SK-N-SH (cell line): Measurements from ENCODE around the gene DSCAML1. TPM values are rescaled to one million over a fixed set of nuclear protein-coding genes. Genes with fewer than 3 reads are reported as not detected.
A peak's percentile ranks its signal among the peaks of the same experiment; 100 is the strongest.

Experiments used
- CTCF ChIA-PET: fragments of 300-600, 350-600 bp; formaldehyde crosslinking; extraction: SDS; loops from one replicate; lab custom pipeline; 2021; lab: Yijun Ruan, JAX
- POLR2A ChIA-PET: fragments of 350-600 bp; sonication (Branson Sonifier 250); formaldehyde crosslinking; extraction: SDS; loops from one replicate; lab custom pipeline; 2020; ENCODE audit warnings: antibody characterized with exemption, inconsistent platforms; lab: Yijun Ruan, JAX
- DNase-seq: peaks from one replicate; pipeline ENCODE4 v3.0.0; 2012
- H2AFZ ChIP-seq: fragments of 200-600 bp; sonication (generic); 2 replicates; pipeline ENCODE4 v1.8.1; 2016; ENCODE audit warnings: antibody characterized with exemption, mild to moderate bottlenecking, low read depth
- H3F3A ChIP-seq: fragments of 200-600 bp; sonication (generic); replicated peaks from 2 replicates; pipeline ENCODE3; 2016; ENCODE audit warnings: antibody characterized with exemption, mild to moderate bottlenecking; ENCODE audit not compliant: insufficient read depth
- H3K27ac ChIP-seq, 2 experiments: fragments of 200-500 bp in 1 of 2; fragments of 200-600 bp in 1 of 2; sonication (Bioruptor generic) in 1 of 2; sonication (generic), shearing (Covaris generic) in 1 of 2; 2 replicates each; pipeline versions ENCODE4 v1.5.1 to v1.6.1; 2014 to 2016; ENCODE audit warnings: low read depth in 2 of 2, inconsistent platforms in 1 of 2, low read length in 1 of 2, mild to moderate bottlenecking in 1 of 2, mixed read lengths in 1 of 2
- H3K27me3 ChIP-seq: fragments of 200-600 bp; sonication (generic), shearing (Covaris generic); 2 replicates; pipeline ENCODE4 v1.6.1; 2016; ENCODE audit warnings: mixed run types; ENCODE audit not compliant: insufficient read depth
- H3K36me3 ChIP-seq, 2 experiments: fragments of 200-500 bp in 1 of 2; fragments of 200-600 bp in 1 of 2; sonication (Bioruptor generic) in 1 of 2; sonication (generic) in 1 of 2; replicated peaks in 1 of 2; 2 replicates each; pipeline versions ENCODE3 to v1.5.1; 2014 to 2016; ENCODE audit warnings: low read length in 1 of 2, mild to moderate bottlenecking in 1 of 2; ENCODE audit not compliant: insufficient read depth in 2 of 2, control insufficient read depth in 1 of 2
- H3K4me1 ChIP-seq, 2 experiments: fragments of 200-500 bp in 1 of 2; fragments of 200-600 bp in 1 of 2; sonication (Bioruptor generic) in 1 of 2; sonication (generic), shearing (Covaris generic) in 1 of 2; 2 replicates each; pipeline versions ENCODE4 v1.5.1 to v1.6.1; 2014 to 2016; ENCODE audit warnings: low read depth in 1 of 2, low read length in 1 of 2, mixed run types in 1 of 2; ENCODE audit not compliant: insufficient read depth in 2 of 2, control insufficient read depth in 1 of 2
- H3K4me2 ChIP-seq: fragments of 200-600 bp; sonication (generic), shearing (Covaris generic); 2 replicates; pipeline ENCODE4 v1.6.1; 2017; ENCODE audit warnings: mixed run types
- H3K4me3 ChIP-seq, 2 experiments: fragments of 200-500 bp in 1 of 2; fragments of 200-600 bp in 1 of 2; sonication (Bioruptor generic) in 1 of 2; sonication (generic), shearing (Covaris generic) in 1 of 2; 2 replicates each; pipeline versions ENCODE4 v1.5.1 to v1.8.1; 2014 to 2016; ENCODE audit warnings: low read depth in 2 of 2, inconsistent platforms in 1 of 2, low read length in 1 of 2, mild to moderate bottlenecking in 1 of 2, mixed read lengths in 1 of 2, moderate library complexity in 1 of 2
- H3K79me2 ChIP-seq: fragments of 200-600 bp; sonication (generic); 2 replicates; pipeline ENCODE4 v1.8.1; 2017; ENCODE audit warnings: mild to moderate bottlenecking; ENCODE audit not compliant: insufficient read depth
- H3K9ac ChIP-seq: fragments of 200-600 bp; sonication (generic); 2 replicates; pipeline ENCODE4 v1.6.1; 2017; ENCODE audit warnings: mixed run types
- H3K9me2 ChIP-seq: fragments of 200-600 bp; sonication (generic); 2 replicates; pipeline ENCODE4 v1.6.1; 2017; ENCODE audit warnings: mixed run types
- H3K9me3 ChIP-seq: fragments of 200-600 bp; sonication (generic); 2 replicates; pipeline ENCODE4 v1.6.1; 2017; ENCODE audit warnings: mixed run types, mild to moderate bottlenecking, moderate library complexity
- H4K20me1 ChIP-seq: fragments of 200-600 bp; sonication (generic); 2 replicates; pipeline ENCODE4 v1.6.1; 2017; ENCODE audit warnings: mild to moderate bottlenecking, mixed run types; ENCODE audit not compliant: insufficient read depth
- CHD2 ChIP-seq: fragments of 150-350 bp; IDR thresholded peaks from 2 replicates; pipeline ENCODE4 v1.6.1; 2018; ENCODE audit warnings: low read length; ENCODE audit not compliant: partially characterized antibody
- EP300 ChIP-seq, 2 experiments: IDR thresholded peaks; 2 replicates each; pipeline versions ENCODE4 v1.4.0 to v1.6.1; 2012; ENCODE audit warnings: borderline replicate concordance in 1 of 2, low read depth in 1 of 2, low read length in 1 of 2
- FOXJ3 ChIP-seq: sonication (generic); formaldehyde crosslinking; IDR thresholded peaks from 2 replicates; pipeline ENCODE4 v1.5.1; 2020; ENCODE audit warnings: mild to moderate bottlenecking, missing genetic modification reagents
- GATA2 ChIP-seq: sonication (generic); formaldehyde crosslinking; IDR thresholded peaks from 2 replicates; pipeline ENCODE4 v1.5.0; 2020; ENCODE audit warnings: mild to moderate bottlenecking, missing genetic modification reagents
- RAD21 ChIP-seq: IDR thresholded peaks from 2 replicates; pipeline ENCODE4 v1.6.1; 2012; ENCODE audit warnings: mild to moderate bottlenecking, low read length
- RCOR1 ChIP-seq: fragments of 150-350 bp; IDR thresholded peaks from 2 replicates; pipeline ENCODE4 v1.6.1; 2017; ENCODE audit warnings: antibody characterized with exemption, low read length
- SIN3A ChIP-seq: IDR thresholded peaks from 2 replicates; pipeline ENCODE4 v1.6.1; 2012; ENCODE audit warnings: low read depth, mild to moderate bottlenecking, low read length, moderate library complexity, borderline replicate concordance
- SMC3 ChIP-seq: IDR thresholded peaks from 2 replicates; pipeline ENCODE4 v1.6.1; 2012; ENCODE audit warnings: low read depth, low read length, improper control_type of control experiment
- WGBS: methylation state at CpG from one replicate; pipeline ENCODE4 v1.1.6; 2017; ENCODE audit warnings: low lambda C conversion rate; 5-methylcytosine and 5-hydroxymethylcytosine counted together
- polyA plus RNA-seq, 3 experiments: library from polyadenylated mRNA; depleted of rRNA; stranded (reverse); fragments of >200 nt; gene quantifications; 2 replicates each; pipeline ENCODE4 v1.2.3, GENCODE V29; 2012
- TF ChIP-seq, protein P1 (sequence below): IDR thresholded peaks from 2 replicates; pipeline ENCODE4 v1.4.0; 2012; ENCODE audit warnings: low read depth, borderline replicate concordance
- TF ChIP-seq, protein P2 (sequence below): fragments of 150-350 bp; IDR thresholded peaks from 2 replicates; pipeline ENCODE4 v1.6.1; 2016; ENCODE audit warnings: mild to moderate bottlenecking, low read depth, low read length

DSCAML1 gene
- polyA plus RNA-seq, 1 of the 3 experiments (the other 2 are of a cell fraction) = not detected

DNA sequence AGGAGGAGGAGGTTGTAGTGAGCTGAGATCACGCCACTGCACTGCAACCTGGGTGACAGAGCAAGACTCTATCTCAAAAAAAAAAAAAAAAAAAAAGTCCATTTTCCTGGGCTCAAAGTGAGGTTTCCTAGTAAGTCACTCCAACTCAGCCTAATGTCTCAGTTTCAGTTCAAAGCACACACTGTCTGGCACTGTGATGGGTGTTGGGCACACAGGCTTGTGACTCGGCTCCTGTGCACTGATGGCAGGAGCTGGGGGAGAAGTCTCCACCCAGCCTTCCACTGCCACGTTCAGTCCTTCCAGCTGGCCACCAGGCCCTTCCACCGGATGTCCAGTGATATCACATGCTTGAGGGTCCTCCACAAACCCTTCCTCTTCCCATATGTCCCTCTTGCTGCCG, 283.4 kb downstream of the DSCAML1 start:
- Histone ChIP-seq H3K9ac (no peak overlapping the region), H3K9me3 (no peaks in the 10 kb centered on the region), H3K4me2 (no peak overlapping the region), H3K79me2 (no peaks in the 10 kb centered on the region), H3K36me3 (no peaks in the 10 kb centered on the region), H3K4me3 (no peak overlapping the region), H3K27me3 (peaks cover under 1% of the 10 kb centered on the region; the same call in 1 of the 2 replicates), H2AFZ (no peak overlapping the region), H4K20me1 (no peaks in the 10 kb centered on the region), H3K27ac (no peak overlapping the region), H3K9me2 (no peaks in the 10 kb centered on the region), H3K4me1 (peaks cover 0 to 40% of the 10 kb centered on the region in 2 experiments; a peak in 1 of 4 replicates), H3F3A (no peaks in the 10 kb centered on the region)
- TF ChIP-seq, protein P1, sequence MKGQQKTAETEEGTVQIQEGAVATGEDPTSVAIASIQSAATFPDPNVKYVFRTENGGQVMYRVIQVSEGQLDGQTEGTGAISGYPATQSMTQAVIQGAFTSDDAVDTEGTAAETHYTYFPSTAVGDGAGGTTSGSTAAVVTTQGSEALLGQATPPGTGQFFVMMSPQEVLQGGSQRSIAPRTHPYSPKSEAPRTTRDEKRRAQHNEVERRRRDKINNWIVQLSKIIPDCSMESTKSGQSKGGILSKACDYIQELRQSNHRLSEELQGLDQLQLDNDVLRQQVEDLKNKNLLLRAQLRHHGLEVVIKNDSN = no peak
- TF ChIP-seq SMC3 = no peak
- DNase-seq = no peak
- ChIA-PET POLR2A (no interaction called here), CTCF (interaction anchor here (0.9 to 10.5 kb wide), 5 partner anchors 69 to 304 kb away, joined by 3 to 108 read pairs (median 6); no protein-coding TSS in a partner anchor)
- 49% methylated on average over 5 of the region's 5 CpGs for WGBS

DNA sequence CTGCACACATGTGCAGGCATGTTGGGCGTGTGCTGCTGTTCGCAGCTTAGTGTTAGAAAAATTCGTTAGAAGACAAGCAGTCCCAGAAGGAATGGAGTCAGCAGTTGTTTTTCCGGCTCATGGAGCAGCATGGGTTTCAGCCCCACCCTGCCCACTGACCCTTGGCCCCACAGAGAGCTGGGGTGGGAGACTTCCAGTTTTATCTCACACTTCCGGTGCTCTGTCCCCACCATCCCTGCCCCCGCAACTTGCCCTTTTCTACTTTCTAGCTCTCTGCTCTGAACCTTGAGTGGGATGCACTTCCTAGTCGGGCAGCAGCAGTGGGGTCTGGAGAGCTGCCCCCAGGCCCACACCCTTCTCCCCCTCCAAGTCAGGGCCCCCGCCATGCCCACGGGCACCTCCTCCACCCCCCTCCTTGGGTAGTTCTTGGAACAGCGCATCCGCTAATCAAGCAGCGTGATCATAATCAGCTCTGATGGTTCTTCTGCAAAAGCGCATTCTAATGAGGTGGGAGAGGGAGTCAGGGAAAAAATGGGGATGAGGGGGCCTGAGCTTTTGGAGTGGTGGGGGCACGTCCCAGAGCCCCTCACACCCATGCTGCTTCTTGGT, 285.0 kb downstream of the DSCAML1 start:
- DNase-seq = peak; percentile 54
- Histone ChIP-seq H4K20me1 (no peaks in the 10 kb centered on the region), H3F3A (no peaks in the 10 kb centered on the region), H3K4me3 (no peak overlapping the region), H3K9me2 (no peaks in the 10 kb centered on the region), H2AFZ (no peak overlapping the region), H3K79me2 (no peaks in the 10 kb centered on the region), H3K4me1 (peaks cover 0 to 56% of the 10 kb centered on the region in 2 experiments; a peak in 1 of 4 replicates), H3K9ac (no peak overlapping the region), H3K36me3 (no peaks in the 10 kb centered on the region), H3K27ac (peak overlapping the region in 1 of 2 experiments; percentile 85; a peak in 2 of 4 replicates), H3K4me2 (no peak overlapping the region), H3K27me3 (peaks cover 6% of the 10 kb centered on the region; the same call in 1 of the 2 replicates), H3K9me3 (no peaks in the 10 kb centered on the region)
- ChIA-PET CTCF (interaction anchor here (1.0 to 10.5 kb wide), 10 partner anchors 9 to 435 kb away, joined by 3 to 108 read pairs (median 4); no protein-coding TSS in a partner anchor), POLR2A (interaction anchor here (0.6 to 1.3 kb wide), 5 partner anchors 32 to 74 kb away, joined by 3 to 5 read pairs (median 4); no protein-coding TSS in a partner anchor)
- no peak for TF ChIP-seq RAD21
- peak; percentile 72 for TF ChIP-seq GATA2
- WGBS = 35% methylated on average over 11 of the region's 14 CpGs

DNA sequence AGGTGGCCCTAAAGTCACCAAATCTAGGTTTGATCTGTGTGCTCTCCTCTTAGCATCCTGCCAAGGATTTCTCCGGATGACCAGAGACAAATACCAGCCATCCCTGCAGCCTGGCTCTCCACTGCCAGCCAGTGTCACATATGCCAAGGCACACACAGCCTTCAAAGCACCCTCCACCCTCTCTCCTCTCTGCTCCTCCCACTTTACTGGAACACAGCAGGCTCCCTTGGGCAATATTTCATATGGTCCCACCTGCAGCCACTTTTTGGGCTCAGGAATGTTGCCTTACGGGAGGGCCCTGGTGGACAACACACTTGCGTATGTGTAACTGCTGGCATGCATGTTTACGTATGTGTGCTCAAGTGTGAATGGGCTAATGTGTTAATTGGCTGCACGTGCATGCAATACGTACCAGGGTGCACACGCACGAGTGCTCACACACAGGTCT, 285.5 kb downstream of the DSCAML1 start:
- Histone ChIP-seq H3K9me2 (no peaks in the 10 kb centered on the region), H3K4me3 (no peak overlapping the region), H4K20me1 (no peaks in the 10 kb centered on the region), H3K9me3 (no peaks in the 10 kb centered on the region), H3K9ac (no peak overlapping the region), H2AFZ (no peak overlapping the region), H3K27ac (peak overlapping the region in 1 of 2 experiments; percentile 85; a peak in 2 of 4 replicates), H3K36me3 (no peaks in the 10 kb centered on the region), H3K27me3 (peaks cover 6% of the 10 kb centered on the region; the same call in 1 of the 2 replicates), H3F3A (no peaks in the 10 kb centered on the region), H3K4me1 (peaks cover 0 to 62% of the 10 kb centered on the region in 2 experiments; a peak in 1 of 4 replicates), H3K4me2 (no peak overlapping the region), H3K79me2 (no peaks in the 10 kb centered on the region)
- CTCF ChIA-PET = interaction anchor here (0.9 to 10.5 kb wide), 11 partner anchors 9 to 298 kb away, joined by 3 to 108 read pairs (median 4); no protein-coding TSS in a partner anchor
- POLR2A ChIA-PET = interaction anchor here (0.8 to 1.3 kb wide), 2 partner anchors 54 to 67 kb away, joined by 3 to 4 read pairs; no protein-coding TSS in a partner anchor
- TF ChIP-seq EP300 (IDR thresholded peaks at IDR 0.05; ENCODE audit: borderline replicate concordance in 1 of 2, low read depth in 1 of 2, low read length in 1 of 2) = 0 out of 4 replicates have a peak, but pooled peaks of 1 of the 2 experiments have one; percentile 55
- TF ChIP-seq CHD2 = peak; percentile 46
- TF ChIP-seq SIN3A = no peak
- TF ChIP-seq FOXJ3 (CRISPR knock-in tag) = no peak
- TF ChIP-seq, protein P2, sequence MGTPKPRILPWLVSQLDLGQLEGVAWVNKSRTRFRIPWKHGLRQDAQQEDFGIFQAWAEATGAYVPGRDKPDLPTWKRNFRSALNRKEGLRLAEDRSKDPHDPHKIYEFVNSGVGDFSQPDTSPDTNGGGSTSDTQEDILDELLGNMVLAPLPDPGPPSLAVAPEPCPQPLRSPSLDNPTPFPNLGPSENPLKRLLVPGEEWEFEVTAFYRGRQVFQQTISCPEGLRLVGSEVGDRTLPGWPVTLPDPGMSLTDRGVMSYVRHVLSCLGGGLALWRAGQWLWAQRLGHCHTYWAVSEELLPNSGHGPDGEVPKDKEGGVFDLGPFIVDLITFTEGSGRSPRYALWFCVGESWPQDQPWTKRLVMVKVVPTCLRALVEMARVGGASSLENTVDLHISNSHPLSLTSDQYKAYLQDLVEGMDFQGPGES = no peak
- 0 out of 2 replicates have a peak, but pooled peaks have one; percentile 43 for TF ChIP-seq GATA2
- TF ChIP-seq SMC3 = peak; percentile 16; the same call in 1 of the 2 replicates
- peak; percentile 46 for TF ChIP-seq RAD21
- TF ChIP-seq RCOR1 = peak; percentile 41; the same call in 1 of the 2 replicates
- DNase-seq = peak; percentile 64
- WGBS = 66% methylated on average over 6 of the region's 8 CpGs
